ENCODE data around the gene TBC1D28. TPM values are rescaled to one million over a fixed set of nuclear protein-coding genes. Genes with fewer than 3 reads are reported as not detected.
A peak's percentile ranks its signal among the peaks of the same experiment; 100 is the strongest.
"Not testable (repeated sequence)": the region's sequence is repeated elsewhere in the genome, so short reads cannot be mapped to it uniquely, and the experiment has no call there.

Gene TBC1D28
- polyA plus RNA-seq (2013, experiment 1 of 2) = not detected
- polyA plus RNA-seq (2013, experiment 2 of 2) = not detected

GRCh38 chr17:18644291-18644690 is at the start of gene TBC1D28:
Gene TBC1D28 (minus strand): TSS chr17:18644391. CDS start chr17:18641352, 3,039 bp downstream.
- 97% methylated on average over 6 of the region's 9 CpGs for WGBS
- H2BK120ac ChIP-seq (ENCODE audit: low read depth, low read length) = not testable (repeated sequence)

GRCh38 chr17:18682668-18683067 is 38.5 kb upstream of the TBC1D28 start:
- Histone ChIP-seq H3K4me3 (ENCODE audit: insufficient read depth in 1 of 2, low read depth in 1 of 2, low read length in 2 of 2) (peak overlapping the region in 1 of 2 experiments; percentile 74), H3K9ac (ENCODE audit: low read length) (peak overlapping the region; percentile 80)
- not testable (repeated sequence) for H3K4me2 ChIP-seq (ENCODE audit: low read length, poor library complexity, severe bottlenecking); H2BK120ac ChIP-seq (ENCODE audit: low read depth, low read length); H4K91ac ChIP-seq (ENCODE audit: low read length); H2BK15ac ChIP-seq (ENCODE audit: low read depth, poor library complexity, severe bottlenecking); H3K4ac ChIP-seq (ENCODE audit: low read depth in 1 of 2, low read length in 2 of 2); H3K14ac ChIP-seq (ENCODE audit: low read length in 2 of 2); H3K23ac ChIP-seq (ENCODE audit: low read length in 2 of 2); H3K18ac ChIP-seq (ENCODE audit: low read depth in 1 of 2, low read length in 2 of 2); H2AFZ ChIP-seq (ENCODE audit: low read depth, low read length); H2BK5ac ChIP-seq (ENCODE audit: low read depth, low read length, poor library complexity, severe bottlenecking); H3K36me3 ChIP-seq (ENCODE audit: control insufficient read depth in 1 of 2, insufficient read depth in 2 of 2, low read depth in 1 of 2, low read length in 2 of 2); H3K9me3 ChIP-seq (ENCODE audit: control insufficient read depth, low read length); H2AK5ac ChIP-seq (ENCODE audit: low read length, severe bottlenecking); H4K8ac ChIP-seq (ENCODE audit: low read length); H3K4me1 ChIP-seq (ENCODE audit: control insufficient read depth, insufficient read depth, low read depth, low read length); H2BK12ac ChIP-seq (ENCODE audit: low read length in 2 of 2); H3K27ac ChIP-seq (ENCODE audit: low read length, poor library complexity, severe bottlenecking); H3K27me3 ChIP-seq (ENCODE audit: control insufficient read depth in 1 of 2, insufficient read depth in 1 of 2, low read length in 2 of 2); H3K79me1 ChIP-seq (replicated peaks; ENCODE audit: low read length, poor library complexity, severe bottlenecking)
- peak; percentile 6 for DNase-seq
- WGBS = 0% methylated on average over 1 of the region's 3 CpGs

More at GRCh38 chr17:18644291-18644690, at the start of gene TBC1D28:
- H3K4ac ChIP-seq (ENCODE audit: low read depth in 1 of 2, low read length in 2 of 2); H3K27ac ChIP-seq (ENCODE audit: low read length, poor library complexity, severe bottlenecking); H2AFZ ChIP-seq (ENCODE audit: low read depth, low read length); H2AK5ac ChIP-seq (ENCODE audit: low read length, severe bottlenecking); H3K36me3 ChIP-seq (ENCODE audit: control insufficient read depth in 1 of 2, insufficient read depth in 2 of 2, low read depth in 1 of 2, low read length in 2 of 2); H3K4me3 ChIP-seq (ENCODE audit: insufficient read depth in 1 of 2, low read depth in 1 of 2, low read length in 2 of 2); H3K18ac ChIP-seq (ENCODE audit: low read depth in 1 of 2, low read length in 2 of 2); H3K79me1 ChIP-seq (replicated peaks; ENCODE audit: low read length, poor library complexity, severe bottlenecking); H3K27me3 ChIP-seq (ENCODE audit: control insufficient read depth in 1 of 2, insufficient read depth in 1 of 2, low read length in 2 of 2); H2BK5ac ChIP-seq (ENCODE audit: low read depth, low read length, poor library complexity, severe bottlenecking); DNase-seq; H4K8ac ChIP-seq (ENCODE audit: low read length); H3K9me3 ChIP-seq (ENCODE audit: control insufficient read depth, low read length); H3K23ac ChIP-seq (ENCODE audit: low read length in 2 of 2); H3K4me2 ChIP-seq (ENCODE audit: low read length, poor library complexity, severe bottlenecking); H3K14ac ChIP-seq (ENCODE audit: low read length in 2 of 2); H2BK15ac ChIP-seq (ENCODE audit: low read depth, poor library complexity, severe bottlenecking); H2BK12ac ChIP-seq (ENCODE audit: low read length in 2 of 2); H4K91ac ChIP-seq (ENCODE audit: low read length); H3K4me1 ChIP-seq (ENCODE audit: control insufficient read depth, insufficient read depth, low read depth, low read length); H3K9ac ChIP-seq (ENCODE audit: low read length): not testable (repeated sequence)

- not testable (repeated sequence) for H2BK5ac ChIP-seq (ENCODE audit: low read depth, low read length, poor library complexity, severe bottlenecking)
- WGBS = under 1% methylated on average over 32 of the region's 58 CpGs
Observed at GRCh38 chr17:18681767-18682571, 37.8 kb upstream of the TBC1D28 start, which contains the start of gene FOXO3B. Gene FOXO3B (minus strand): TSS chr17:18682314. CDS start chr17:18681651, 663 bp downstream.

DNA sequence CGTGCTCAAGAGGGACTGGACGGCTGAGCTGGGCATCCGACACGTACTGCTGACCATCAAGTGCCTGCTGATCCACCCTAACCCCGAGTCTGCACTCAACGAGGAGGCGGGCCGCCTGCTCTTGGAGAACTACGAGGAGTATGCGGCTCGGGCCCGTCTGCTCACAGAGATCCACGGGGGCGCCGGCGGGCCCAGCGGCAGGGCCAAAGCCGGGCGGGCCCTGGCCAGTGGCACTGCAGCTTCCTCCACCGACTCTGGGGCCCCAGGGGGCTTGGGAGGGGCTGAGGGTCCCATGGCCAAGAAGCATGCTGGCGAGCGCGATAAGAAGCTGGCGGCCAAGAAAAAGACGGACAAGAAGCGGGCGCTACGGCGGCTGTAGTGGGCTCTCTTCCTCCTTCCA is 33.2 kb upstream of the TBC1D28 start:
- not testable (repeated sequence) for H3K23ac ChIP-seq (ENCODE audit: low read length in 2 of 2); H3K9me3 ChIP-seq (ENCODE audit: control insufficient read depth, low read length); H3K27ac ChIP-seq (ENCODE audit: low read length, poor library complexity, severe bottlenecking); DNase-seq; H3K4me3 ChIP-seq (ENCODE audit: insufficient read depth in 1 of 2, low read depth in 1 of 2, low read length in 2 of 2); H2BK15ac ChIP-seq (ENCODE audit: low read depth, poor library complexity, severe bottlenecking); H3K79me1 ChIP-seq (replicated peaks; ENCODE audit: low read length, poor library complexity, severe bottlenecking); H4K8ac ChIP-seq (ENCODE audit: low read length); H3K27me3 ChIP-seq (ENCODE audit: control insufficient read depth in 1 of 2, insufficient read depth in 1 of 2, low read length in 2 of 2); H4K91ac ChIP-seq (ENCODE audit: low read length); H2BK5ac ChIP-seq (ENCODE audit: low read depth, low read length, poor library complexity, severe bottlenecking); H2AFZ ChIP-seq (ENCODE audit: low read depth, low read length); H2AK5ac ChIP-seq (ENCODE audit: low read length, severe bottlenecking); H3K4ac ChIP-seq (ENCODE audit: low read depth in 1 of 2, low read length in 2 of 2); H2BK12ac ChIP-seq (ENCODE audit: low read length in 2 of 2); H3K4me2 ChIP-seq (ENCODE audit: low read length, poor library complexity, severe bottlenecking); H3K18ac ChIP-seq (ENCODE audit: low read depth in 1 of 2, low read length in 2 of 2); H3K14ac ChIP-seq (ENCODE audit: low read length in 2 of 2); H2BK120ac ChIP-seq (ENCODE audit: low read depth, low read length); H3K9ac ChIP-seq (ENCODE audit: low read length); H3K4me1 ChIP-seq (ENCODE audit: control insufficient read depth, insufficient read depth, low read depth, low read length)
- H3K36me3 ChIP-seq (ENCODE audit: control insufficient read depth in 1 of 2, insufficient read depth in 2 of 2, low read depth in 1 of 2, low read length in 2 of 2) = peaks cover 12 to 16% of the 10 kb centered on the region in 2 experiments
- 97% methylated on average over 9 of the region's 29 CpGs for WGBS

More at GRCh38 chr17:18681767-18682571, 37.8 kb upstream of the TBC1D28 start, which contains the start of gene FOXO3B:
- Histone ChIP-seq H3K4me3 (ENCODE audit: insufficient read depth in 1 of 2, low read depth in 1 of 2, low read length in 2 of 2) (peak within 1 kb of the TSS; percentile 65 to 74), H3K4me2 (ENCODE audit: low read length, poor library complexity, severe bottlenecking) (peak within 1 kb of the TSS; percentile 50), H3K9ac (ENCODE audit: low read length) (peak within 1 kb of the TSS; percentile 80), H3K18ac (ENCODE audit: low read depth in 1 of 2, low read length in 2 of 2) (peak within 1 kb of the TSS in 1 of 2 experiments; percentile 52)
- not testable (repeated sequence) for H3K27ac ChIP-seq (ENCODE audit: low read length, poor library complexity, severe bottlenecking); H3K23ac ChIP-seq (ENCODE audit: low read length in 2 of 2); H3K4me1 ChIP-seq (ENCODE audit: control insufficient read depth, insufficient read depth, low read depth, low read length); H3K9me3 ChIP-seq (ENCODE audit: control insufficient read depth, low read length); H3K4ac ChIP-seq (ENCODE audit: low read depth in 1 of 2, low read length in 2 of 2); H3K27me3 ChIP-seq (ENCODE audit: control insufficient read depth in 1 of 2, insufficient read depth in 1 of 2, low read length in 2 of 2); H3K14ac ChIP-seq (ENCODE audit: low read length in 2 of 2); H4K8ac ChIP-seq (ENCODE audit: low read length); H2AFZ ChIP-seq (ENCODE audit: low read depth, low read length); H3K36me3 ChIP-seq (ENCODE audit: control insufficient read depth in 1 of 2, insufficient read depth in 2 of 2, low read depth in 1 of 2, low read length in 2 of 2); H2BK15ac ChIP-seq (ENCODE audit: low read depth, poor library complexity, severe bottlenecking); H2BK120ac ChIP-seq (ENCODE audit: low read depth, low read length); H2AK5ac ChIP-seq (ENCODE audit: low read length, severe bottlenecking); H4K91ac ChIP-seq (ENCODE audit: low read length); H3K79me1 ChIP-seq (replicated peaks; ENCODE audit: low read length, poor library complexity, severe bottlenecking); H2BK12ac ChIP-seq (ENCODE audit: low read length in 2 of 2)
- DNase-seq = peak; percentile 98
